Left ventricle myocardium inferior (tissue), 1 donor: ENCODE data around the gene CAV1. TPM values are rescaled to one million over a fixed set of nuclear protein-coding genes. Genes with fewer than 3 reads are reported as not detected.

ENCODE experiments used
- DNase-seq: peaks from one replicate; pipeline ENCODE4 v3.0.0-alpha.2; 2020
- H3K27ac ChIP-seq: fragments of 200-600 bp; replicated peaks from 2 replicates; pipeline ENCODE4 v1.8.0; 2021
- H3K27me3 ChIP-seq: fragments of 200-600 bp; 2 replicates; pipeline ENCODE4 v1.8.0; 2021; ENCODE audit warnings: low read depth
- H3K36me3 ChIP-seq: fragments of 200-600 bp; 2 replicates; pipeline ENCODE4 v1.8.0; 2021
- H3K4me1 ChIP-seq: fragments of 200-600 bp; 2 replicates; pipeline ENCODE4 v1.8.0; 2021
- H3K4me3 ChIP-seq: fragments of 200-600 bp; 2 replicates; pipeline ENCODE4 v1.8.0; 2021; ENCODE audit warnings: mild to moderate bottlenecking, moderate library complexity
- H3K9me3 ChIP-seq: fragments of 200-600 bp; replicated peaks from 2 replicates; pipeline ENCODE4 v1.8.0; 2021
- intact Hi-C: fragments of 100-400 bp; cut with micrococcal nuclease; formaldehyde crosslinking; loops from one replicate; pipeline ENCODE4 v1.11.0; 2022
- total RNA-seq: library from RNA; stranded (reverse); fragmentation: NEBNext Ultra II Directional; extraction: Animal tissue kit (Norgen Biotek cat#: 25700); gene quantifications from one replicate; pipeline ENCODE4 v1.2.1, GENCODE V29; 2021
- TF ChIP-seq, protein P1 (sequence below): fragments of 200-600 bp; IDR thresholded peaks from 2 replicates; pipeline ENCODE4 v1.8.0; 2021; ENCODE audit warnings: antibody characterized with exemption, mild to moderate bottlenecking, borderline replicate concordance
- donor health status: DM: no; HTN: yes; CAD: no; lungs with severe emphysema.

CAV1 gene
- total RNA-seq, 1 donor from 2014 or later: 266 TPM

DNA sequence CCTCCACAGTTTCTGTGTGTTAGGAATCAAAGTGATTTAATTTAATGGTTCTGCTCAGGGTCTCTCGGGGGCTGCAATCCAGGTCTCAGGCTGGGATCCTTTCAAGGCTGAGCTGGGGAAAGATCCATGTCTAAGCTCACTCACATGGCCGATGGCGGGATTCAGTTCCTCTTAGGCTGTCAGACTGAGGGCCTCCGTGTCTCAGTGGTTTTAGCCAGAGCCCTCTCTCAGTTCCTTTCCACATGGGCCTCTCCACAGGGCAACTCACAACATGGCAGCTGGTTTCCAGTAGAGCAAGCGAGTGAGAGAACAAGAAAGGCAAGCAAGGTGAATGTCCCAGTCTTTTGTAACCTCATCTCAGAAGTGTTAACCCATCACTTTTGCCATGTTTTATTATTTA lies 26.9 kb downstream of the CAV1 start:
- H3K36me3 ChIP-seq: peaks cover 63% of the 10 kb centered on the region
- H3K9me3 ChIP-seq: no peaks in the 10 kb centered on the region
- TF ChIP-seq, protein P1, sequence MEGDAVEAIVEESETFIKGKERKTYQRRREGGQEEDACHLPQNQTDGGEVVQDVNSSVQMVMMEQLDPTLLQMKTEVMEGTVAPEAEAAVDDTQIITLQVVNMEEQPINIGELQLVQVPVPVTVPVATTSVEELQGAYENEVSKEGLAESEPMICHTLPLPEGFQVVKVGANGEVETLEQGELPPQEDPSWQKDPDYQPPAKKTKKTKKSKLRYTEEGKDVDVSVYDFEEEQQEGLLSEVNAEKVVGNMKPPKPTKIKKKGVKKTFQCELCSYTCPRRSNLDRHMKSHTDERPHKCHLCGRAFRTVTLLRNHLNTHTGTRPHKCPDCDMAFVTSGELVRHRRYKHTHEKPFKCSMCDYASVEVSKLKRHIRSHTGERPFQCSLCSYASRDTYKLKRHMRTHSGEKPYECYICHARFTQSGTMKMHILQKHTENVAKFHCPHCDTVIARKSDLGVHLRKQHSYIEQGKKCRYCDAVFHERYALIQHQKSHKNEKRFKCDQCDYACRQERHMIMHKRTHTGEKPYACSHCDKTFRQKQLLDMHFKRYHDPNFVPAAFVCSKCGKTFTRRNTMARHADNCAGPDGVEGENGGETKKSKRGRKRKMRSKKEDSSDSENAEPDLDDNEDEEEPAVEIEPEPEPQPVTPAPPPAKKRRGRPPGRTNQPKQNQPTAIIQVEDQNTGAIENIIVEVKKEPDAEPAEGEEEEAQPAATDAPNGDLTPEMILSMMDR: no peak
- H3K27ac ChIP-seq: peak overlapping the region; percentile 84
- DNase-seq: no peak
- peaks cover 98% of the 10 kb centered on the region for H3K4me1 ChIP-seq
- intact Hi-C loops: no loop called here
- no peak overlapping the region for H3K4me3 ChIP-seq
- no peaks in the 10 kb centered on the region for H3K27me3 ChIP-seq

DNA sequence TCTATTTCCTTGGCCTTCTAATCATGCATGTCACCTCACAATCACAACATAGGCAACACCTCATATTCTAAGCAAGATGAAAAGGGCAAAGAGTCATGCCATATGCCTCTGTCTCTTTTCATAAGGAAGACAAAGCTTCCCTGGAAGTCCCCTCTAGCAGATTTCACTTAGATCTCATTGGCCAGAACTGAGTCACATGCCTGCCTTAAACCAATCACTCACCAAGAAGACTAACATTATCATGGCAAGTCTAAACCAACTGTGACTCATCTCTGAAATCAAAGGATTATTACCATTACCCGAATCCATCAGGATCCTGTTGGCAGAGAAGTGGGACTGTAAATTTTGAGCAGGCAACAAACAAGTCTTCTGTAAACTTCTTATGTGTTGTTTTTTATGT lies 27.8 kb downstream of the CAV1 start:
- peak overlapping the region; percentile 84 for H3K27ac ChIP-seq
- H3K4me1 ChIP-seq: peaks cover 98% of the 10 kb centered on the region
- intact Hi-C loops: no loop called here
- H3K4me3 ChIP-seq: no peak overlapping the region
- H3K36me3 ChIP-seq: peaks cover 54% of the 10 kb centered on the region
- no peaks in the 10 kb centered on the region for H3K9me3 ChIP-seq
- no peak for DNase-seq
- no peaks in the 10 kb centered on the region for H3K27me3 ChIP-seq
- TF ChIP-seq, protein P1: no peak

DNA sequence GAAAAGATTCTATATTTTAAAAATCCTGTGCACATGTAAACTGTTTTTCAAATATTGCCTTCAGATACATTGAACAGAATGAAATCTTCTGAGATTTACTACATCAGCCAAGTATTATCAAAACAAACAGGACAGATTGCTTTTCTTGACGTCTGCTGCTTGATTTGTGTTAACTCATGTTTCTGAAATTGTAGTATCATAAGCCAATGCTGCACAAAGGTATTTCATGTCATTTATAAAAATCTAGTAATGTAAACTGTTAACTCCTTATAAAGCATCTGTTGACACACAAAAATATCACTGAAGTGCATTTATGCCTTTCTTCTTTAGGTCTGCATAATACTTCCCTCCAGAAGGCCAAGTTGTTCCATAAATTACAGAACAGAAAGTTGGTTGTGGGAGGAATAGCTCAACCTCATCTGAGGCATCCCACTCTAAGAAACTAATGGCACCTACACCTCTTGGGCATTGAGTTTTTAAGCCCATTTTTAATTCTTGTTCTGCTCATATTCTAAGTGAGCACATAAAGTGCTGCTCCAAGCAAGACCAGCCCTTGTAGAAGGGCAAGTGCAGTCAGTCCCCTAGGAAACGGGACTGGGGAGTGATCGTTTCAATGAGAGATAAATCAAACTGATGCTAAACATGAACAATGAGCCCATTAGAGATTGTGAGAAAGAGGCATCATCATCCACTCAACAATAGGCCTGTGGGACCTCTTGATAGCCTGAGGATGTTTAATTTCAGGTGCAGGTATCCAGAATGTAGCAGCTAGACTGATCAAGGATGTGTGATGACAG lies 28.5 kb downstream of the CAV1 start:
- DNase-seq: no peak
- TF ChIP-seq, protein P1: no peak
- Histone ChIP-seq H3K36me3 (peaks cover 46% of the 10 kb centered on the region), H3K27ac (peak overlapping the region; percentile 84), H3K27me3 (no peaks in the 10 kb centered on the region), H3K4me3 (no peak overlapping the region), H3K9me3 (no peaks in the 10 kb centered on the region), H3K4me1 (peaks cover 98% of the 10 kb centered on the region)
- intact Hi-C loops: no loop called here

DNA sequence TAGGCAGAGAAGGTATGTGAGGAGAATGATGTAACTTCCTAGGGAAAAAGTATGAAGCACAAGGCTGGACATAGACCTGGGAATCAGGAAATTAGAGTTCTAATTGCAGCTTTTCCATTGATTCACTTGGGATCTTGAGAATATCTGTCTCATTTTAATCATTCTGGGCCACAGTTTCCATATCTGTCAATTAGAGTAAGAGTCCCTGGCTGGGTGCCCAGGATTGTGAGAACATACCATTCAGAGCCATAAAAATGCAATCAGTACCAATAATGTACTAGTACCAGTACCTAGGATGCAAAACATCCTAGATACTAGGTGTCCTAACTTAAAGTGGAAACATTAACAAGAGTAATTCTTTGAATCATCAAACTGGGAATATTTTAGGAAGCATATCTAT lies 29.6 kb downstream of the CAV1 start:
- DNase-seq: peak; percentile 50
- no peaks in the 10 kb centered on the region for H3K9me3 ChIP-seq
- TF ChIP-seq, protein P1: no peak

DNA sequence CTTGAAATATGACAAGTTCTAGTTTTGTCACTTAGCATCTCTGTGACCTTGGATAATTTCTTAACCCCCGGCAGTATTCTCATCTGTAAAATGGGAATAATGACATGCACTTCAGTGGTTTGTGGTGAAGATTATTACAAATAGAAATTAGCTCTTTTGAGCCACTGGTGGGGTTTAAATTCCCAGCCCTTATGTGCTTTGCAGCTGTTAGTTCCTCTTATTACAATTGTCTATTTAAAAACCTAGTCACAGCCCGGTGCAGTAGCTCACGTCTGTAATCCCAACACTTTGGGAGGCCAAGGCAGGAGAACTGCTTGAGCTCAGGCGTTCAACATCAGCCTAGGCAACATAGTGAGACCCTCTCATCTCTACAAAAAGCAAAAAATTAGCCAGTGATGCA lies 30.1 kb downstream of the CAV1 start:
- no peaks in the 10 kb centered on the region for H3K27me3 ChIP-seq
- H3K4me3 ChIP-seq: no peak overlapping the region
- no peak for DNase-seq
- H3K36me3 ChIP-seq: peaks cover 47% of the 10 kb centered on the region
- TF ChIP-seq, protein P1: no peak
- no peaks in the 10 kb centered on the region for H3K9me3 ChIP-seq
- intact Hi-C loops: no loop called here
- peak overlapping the region; percentile 84 for H3K27ac ChIP-seq
- H3K4me1 ChIP-seq: peaks cover 98% of the 10 kb centered on the region

More for the DNA sequence above, 29.6 kb downstream of the CAV1 start:
- Histone ChIP-seq H3K36me3 (peaks cover 47% of the 10 kb centered on the region), H3K4me3 (no peak overlapping the region), H3K27me3 (no peaks in the 10 kb centered on the region), H3K27ac (peak overlapping the region; percentile 84), H3K4me1 (peaks cover 98% of the 10 kb centered on the region)
- intact Hi-C loops: no loop called here
